Measurements from ENCODE around the gene SCGB1D4. TPM values are rescaled to one million over a fixed set of nuclear protein-coding genes. Genes with fewer than 3 reads are reported as not detected.
"Not testable (repeated sequence)": the region's sequence is repeated elsewhere in the genome, so short reads cannot be mapped to it uniquely, and the experiment has no call there.

The SCGB1D4 gene
- total and polyA plus RNA-seq, 2 of the 4 experiments (the other 2 are of a cell fraction) = not detected

- H2BK15ac ChIP-seq (ENCODE audit: low read depth, low read length); H4K20me1 ChIP-seq (ENCODE audit: insufficient read depth, low read length); POLR2A ChIA-PET (ENCODE audit: unreplicated experiment); H3K23ac ChIP-seq (ENCODE audit: low read depth, low read length); dilution Hi-C loops (cut with HindIII; ENCODE audit: low sequenced_read_pairs, unreplicated experiment); H2BK5ac ChIP-seq (ENCODE audit: low read depth, low read length, poor library complexity, severe bottlenecking); CTCF ChIA-PET; H3K9ac ChIP-seq (ENCODE audit: low read depth, low read length); H3K9me1 ChIP-seq (ENCODE audit: insufficient read depth, low read length); H3K4me2 ChIP-seq (ENCODE audit: low read depth, low read length); H3K9me3 ChIP-seq (ENCODE audit: control insufficient read depth, insufficient read depth, low read length); H3K36me3 ChIP-seq (ENCODE audit: control insufficient read depth, insufficient read depth, low read length); H2AFZ ChIP-seq (replicated peaks; ENCODE audit: low read length, poor library complexity); H2BK120ac ChIP-seq (ENCODE audit: low read depth, low read length); ATAC-seq (ENCODE audit: low read depth); in situ Hi-C loops (cut with MboI; ENCODE audit: low sequenced_read_pairs); H3K4me1 ChIP-seq (ENCODE audit: control insufficient read depth, insufficient read depth, low read length); H4K91ac ChIP-seq (ENCODE audit: insufficient read depth, low read depth, low read length); DNase-seq; H2BK20ac ChIP-seq (ENCODE audit: low read depth, low read length); H4K8ac ChIP-seq (ENCODE audit: low read depth in 2 of 2, low read length in 2 of 2); H4K5ac ChIP-seq (ENCODE audit: low read depth, low read length); H3K4ac ChIP-seq (ENCODE audit: low read depth, low read length); H3K4me3 ChIP-seq (ENCODE audit: insufficient read depth, low read depth, low read length); H3K27ac ChIP-seq (ENCODE audit: insufficient read depth, low read length); BruUV-seq (replicated peaks); H3K79me1 ChIP-seq (ENCODE audit: low read depth in 1 of 2, low read length in 2 of 2); H2AK5ac ChIP-seq (ENCODE audit: low read depth, low read length); H3K14ac ChIP-seq (replicated peaks; ENCODE audit: low read depth, low read length); H3K18ac ChIP-seq (ENCODE audit: low read depth, low read length); H3K56ac ChIP-seq (ENCODE audit: extremely low read depth, insufficient read depth, low read length); H2AK9ac ChIP-seq (replicated peaks; ENCODE audit: low read depth, low read length, poor library complexity); intact Hi-C loops (cut with micrococcal nuclease): not testable (repeated sequence)
- peaks cover 37% of the 10 kb centered on the region for H3K27me3 ChIP-seq (ENCODE audit: control insufficient read depth, insufficient read depth, low read length)
- 100% methylated on average over 1 of the region's 3 CpGs; no CpG with 5 or more reads in 1 of the 2 experiments for WGBS, 2 experiments (ENCODE audit: extremely low coverage in 2 of 2, insufficient read length in 1 of 2)
Observed at GRCh38 chr11:62331264-62331663, 32.4 kb upstream of the SCGB1D4 start.

- H4K5ac ChIP-seq (ENCODE audit: low read depth, low read length); H2BK120ac ChIP-seq (ENCODE audit: low read depth, low read length); intact Hi-C loops (cut with micrococcal nuclease); H2BK20ac ChIP-seq (ENCODE audit: low read depth, low read length); H3K23ac ChIP-seq (ENCODE audit: low read depth, low read length); H3K14ac ChIP-seq (replicated peaks; ENCODE audit: low read depth, low read length); H3K27me3 ChIP-seq (ENCODE audit: control insufficient read depth, insufficient read depth, low read length); H4K91ac ChIP-seq (ENCODE audit: insufficient read depth, low read depth, low read length); H3K79me1 ChIP-seq (ENCODE audit: low read depth in 1 of 2, low read length in 2 of 2); H3K36me3 ChIP-seq (ENCODE audit: control insufficient read depth, insufficient read depth, low read length); H3K9ac ChIP-seq (ENCODE audit: low read depth, low read length); in situ Hi-C loops (cut with MboI; ENCODE audit: low sequenced_read_pairs); POLR2A ChIA-PET (ENCODE audit: unreplicated experiment); DNase-seq; H2AK5ac ChIP-seq (ENCODE audit: low read depth, low read length); H2AK9ac ChIP-seq (replicated peaks; ENCODE audit: low read depth, low read length, poor library complexity); H3K27ac ChIP-seq (ENCODE audit: insufficient read depth, low read length); H2BK5ac ChIP-seq (ENCODE audit: low read depth, low read length, poor library complexity, severe bottlenecking); H3K18ac ChIP-seq (ENCODE audit: low read depth, low read length); H4K20me1 ChIP-seq (ENCODE audit: insufficient read depth, low read length); H4K8ac ChIP-seq (ENCODE audit: low read depth in 2 of 2, low read length in 2 of 2); H3K4me1 ChIP-seq (ENCODE audit: control insufficient read depth, insufficient read depth, low read length); dilution Hi-C loops (cut with HindIII; ENCODE audit: low sequenced_read_pairs, unreplicated experiment); H3K9me3 ChIP-seq (ENCODE audit: control insufficient read depth, insufficient read depth, low read length); H3K4me2 ChIP-seq (ENCODE audit: low read depth, low read length); BruUV-seq (replicated peaks); H3K4ac ChIP-seq (ENCODE audit: low read depth, low read length); CTCF ChIA-PET; H2BK15ac ChIP-seq (ENCODE audit: low read depth, low read length); ATAC-seq (ENCODE audit: low read depth); H2AFZ ChIP-seq (replicated peaks; ENCODE audit: low read length, poor library complexity); H3K4me3 ChIP-seq (ENCODE audit: insufficient read depth, low read depth, low read length); H3K9me1 ChIP-seq (ENCODE audit: insufficient read depth, low read length); H3K56ac ChIP-seq (ENCODE audit: extremely low read depth, insufficient read depth, low read length): not testable (repeated sequence)
- WGBS, 2 experiments (ENCODE audit: extremely low coverage in 2 of 2, insufficient read length in 1 of 2) = 85% methylated on average over 2 of the region's 14 CpGs; no CpG with 5 or more reads in 1 of the 2 experiments
Observed at GRCh38 chr11:62327541-62327940, 28.7 kb upstream of the SCGB1D4 start.
